SU-DHL-6 (cell line): ENCODE measurements around the gene FBXL2.

Experiments
- H2AFZ ChIP-seq: fragments of 200-600 bp; sonication (generic); 2 replicates; pipeline ENCODE4 v1.6.1; 2014; ENCODE audit warnings: low read depth, mild to moderate bottlenecking, moderate library complexity, mixed read lengths, antibody characterized with exemption, low read length; ENCODE audit not compliant: severe bottlenecking
- H3F3A ChIP-seq: fragments of 200-600 bp; shearing (Covaris generic); 2 replicates; pipeline ENCODE4 v1.6.0; 2016; ENCODE audit warnings: antibody characterized with exemption, mild to moderate bottlenecking; ENCODE audit not compliant: insufficient read depth
- H3K27ac ChIP-seq: fragments of 200-600 bp; sonication (generic); 2 replicates; pipeline ENCODE4 v1.5.1; 2016; ENCODE audit warnings: low read depth, mild to moderate bottlenecking, low read length, moderate library complexity, mixed read lengths
- H3K27me3 ChIP-seq: fragments of 200-600 bp; sonication (generic), shearing (Covaris generic); 2 replicates; pipeline ENCODE4 v1.6.0; 2014; ENCODE audit warnings: mild to moderate bottlenecking, low read length
- H3K36me3 ChIP-seq: fragments of 200-600 bp; sonication (generic); 2 replicates; pipeline ENCODE4 v1.6.1; 2014; ENCODE audit warnings: mild to moderate bottlenecking, low read length, mixed read lengths
- H3K4me2 ChIP-seq: fragments of 300-600, 200-600 bp; shearing (Covaris generic), sonication (generic); 2 replicates; pipeline ENCODE4 v1.6.0; 2014; ENCODE audit warnings: low read length, low read depth, mild to moderate bottlenecking; ENCODE audit not compliant: poor library complexity, severe bottlenecking
- H3K4me3 ChIP-seq: fragments of 200-600 bp; sonication (generic); 2 replicates; pipeline ENCODE4 v1.5.1; 2014; ENCODE audit warnings: antibody characterized with exemption, low read length, mild to moderate bottlenecking, mixed read lengths; ENCODE audit not compliant: insufficient read depth, poor library complexity, severe bottlenecking
- H3K79me2 ChIP-seq: fragments of 200-600 bp; sonication (generic); 2 replicates; pipeline ENCODE4 v1.6.1; 2014; ENCODE audit warnings: mild to moderate bottlenecking, low read length, moderate library complexity; ENCODE audit not compliant: insufficient read depth
- H3K9ac ChIP-seq: fragments of 200-600 bp; sonication (generic); 2 replicates; pipeline ENCODE4 v1.7.0; 2014; ENCODE audit warnings: mild to moderate bottlenecking, low read length
- H3K9me2 ChIP-seq: fragments of 200-600 bp; sonication (generic); replicated peaks from 2 replicates; pipeline ENCODE4 v1.6.1; 2014; ENCODE audit warnings: low read length; ENCODE audit not compliant: insufficient read depth
- H3K9me3 ChIP-seq: fragments of 200-600 bp; sonication (generic); 2 replicates; pipeline ENCODE4 v1.6.1; 2014; ENCODE audit warnings: low read length, mixed read lengths; ENCODE audit not compliant: insufficient read depth
- H4K20me1 ChIP-seq: fragments of 200-600 bp; sonication (generic); 2 replicates; pipeline ENCODE4 v1.6.1; 2014; ENCODE audit warnings: low read depth, mild to moderate bottlenecking, antibody characterized with exemption, low read length, moderate library complexity, mixed read lengths
- CTCF ChIP-seq: fragments of 200-600 bp; sonication (generic); IDR thresholded peaks from one replicate; pipeline ENCODE4 v1.5.1; 2017; ENCODE audit warnings: antibody characterized with exemption, mild to moderate bottlenecking, low read length, moderate library complexity; ENCODE audit not compliant: insufficient read depth, poor library complexity, severe bottlenecking
- EZH2phosphoT487 ChIP-seq: fragments of 200-600 bp; sonication (generic), shearing (Covaris generic); conservative IDR thresholded peaks from 2 replicates; pipeline ENCODE4 v1.6.1; 2018; ENCODE audit warnings: mild to moderate bottlenecking, antibody characterized with exemption, low read length, moderate library complexity, mixed read lengths

FBXL2 gene

GRCh38 chr3:33313331-33313730 lies 36.1 kb downstream of the FBXL2 start:
- H3F3A ChIP-seq: no peaks in the 10 kb centered on the region
- H3K36me3 ChIP-seq: no peaks in the 10 kb centered on the region
- TF ChIP-seq CTCF (no peak), EZH2phosphoT487 (no peak)
- no peaks in the 10 kb centered on the region for H3K79me2 ChIP-seq
- no peaks in the 10 kb centered on the region for H3K9me2 ChIP-seq
- no peak overlapping the region for H3K4me2 ChIP-seq
- no peaks in the 10 kb centered on the region for H3K9me3 ChIP-seq
- no peak overlapping the region for H3K4me3 ChIP-seq
- no peaks in the 10 kb centered on the region for H4K20me1 ChIP-seq
- no peaks in the 10 kb centered on the region for H3K27me3 ChIP-seq
- no peak overlapping the region for H3K9ac ChIP-seq
- H2AFZ ChIP-seq: no peak overlapping the region
- H3K27ac ChIP-seq: no peak overlapping the region

GRCh38 chr3:33314993-33315392 lies 37.8 kb downstream of the FBXL2 start:
- no peaks in the 10 kb centered on the region for H3K79me2 ChIP-seq
- TF ChIP-seq CTCF (no peak), EZH2phosphoT487 (no peak)

GRCh38 chr3:33315826-33316225 lies 38.6 kb downstream of the FBXL2 start:
- no peak overlapping the region for H3K9ac ChIP-seq
- H2AFZ ChIP-seq: no peak overlapping the region
- H3K9me2 ChIP-seq: no peaks in the 10 kb centered on the region
- no peak overlapping the region for H3K27ac ChIP-seq
- H3K9me3 ChIP-seq: no peaks in the 10 kb centered on the region
- no peaks in the 10 kb centered on the region for H3F3A ChIP-seq
- H3K4me3 ChIP-seq: no peak overlapping the region
- no peaks in the 10 kb centered on the region for H3K27me3 ChIP-seq
- TF ChIP-seq CTCF: no peak
- no peak for TF ChIP-seq EZH2phosphoT487
- no peak overlapping the region for H3K4me2 ChIP-seq
- no peaks in the 10 kb centered on the region for H3K36me3 ChIP-seq
- H4K20me1 ChIP-seq: no peaks in the 10 kb centered on the region
- H3K79me2 ChIP-seq: no peaks in the 10 kb centered on the region

More at GRCh38 chr3:33314993-33315392, 37.8 kb downstream of the FBXL2 start:
- H3K27me3 ChIP-seq: no peaks in the 10 kb centered on the region
- H3K4me3 ChIP-seq: no peak overlapping the region
- no peak overlapping the region for H3K4me2 ChIP-seq
- H4K20me1 ChIP-seq: no peaks in the 10 kb centered on the region
- no peaks in the 10 kb centered on the region for H3K9me3 ChIP-seq
- no peak overlapping the region for H3K9ac ChIP-seq
- H3F3A ChIP-seq: no peaks in the 10 kb centered on the region
- no peak overlapping the region for H2AFZ ChIP-seq
- H3K36me3 ChIP-seq: no peaks in the 10 kb centered on the region
- H3K27ac ChIP-seq: no peak overlapping the region
- H3K9me2 ChIP-seq: no peaks in the 10 kb centered on the region
